ENCODE measurements around the gene MFSD11.

Gene MFSD11

DNA sequence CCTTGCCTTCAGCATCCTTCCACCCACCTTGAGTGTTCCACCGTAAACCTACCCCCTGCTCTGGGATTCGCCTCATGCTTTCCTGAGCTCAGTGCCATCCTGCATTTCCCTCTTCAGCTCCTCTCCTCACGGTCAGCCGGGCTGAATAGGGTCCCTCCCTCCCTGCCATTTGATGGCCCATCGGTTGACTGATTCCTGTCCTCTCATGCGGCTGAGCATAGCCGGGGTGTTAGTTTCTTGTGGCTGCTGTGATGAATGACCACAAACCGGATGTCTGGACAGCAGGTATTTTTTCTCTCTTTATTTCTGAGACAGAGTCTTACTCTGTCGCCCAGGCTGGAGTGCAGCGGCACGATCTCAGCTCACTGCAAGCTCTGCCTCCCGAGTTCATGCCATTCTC, 86.2 kb downstream of the MFSD11 start:
- Histone ChIP-seq H3F3A (ENCODE audit: low read depth) (no peaks in the 10 kb centered on the region), H3K4me3 (ENCODE audit: low read length, poor library complexity, severe bottlenecking) (no peak overlapping the region), H3K27me3 (ENCODE audit: insufficient read depth, low read length, poor library complexity, severe bottlenecking) (no peaks in the 10 kb centered on the region), H3K36me3 (ENCODE audit: insufficient read depth, low read length) (no peaks in the 10 kb centered on the region), H3K4me2 (ENCODE audit: low read depth, low read length, poor library complexity, severe bottlenecking) (no peak overlapping the region), H3K79me2 (ENCODE audit: insufficient read depth, low read length) (no peaks in the 10 kb centered on the region), H3K9me2 (replicated peaks; ENCODE audit: low read depth, low read length) (no peaks in the 10 kb centered on the region), H2AFZ (ENCODE audit: low read length) (no peak overlapping the region), H3K4me1 (ENCODE audit: insufficient read depth, low read length, poor library complexity, severe bottlenecking) (peaks cover 10% of the 10 kb centered on the region), H3K9me3 (ENCODE audit: insufficient read depth, low read depth, low read length) (no peaks in the 10 kb centered on the region), H4K20me1 (ENCODE audit: insufficient read depth, low read length, poor library complexity, severe bottlenecking) (no peaks in the 10 kb centered on the region), H3K9ac (ENCODE audit: low read depth, low read length, poor library complexity, severe bottlenecking) (no peak overlapping the region)
- TF ChIP-seq EZH2phosphoT487 (IDR thresholded peaks at IDR 0.05; ENCODE audit: borderline replicate concordance) (no peak), CTCF (conservative IDR thresholded peaks at IDR 0.05; ENCODE audit: low read length) (no peak)

DNA sequence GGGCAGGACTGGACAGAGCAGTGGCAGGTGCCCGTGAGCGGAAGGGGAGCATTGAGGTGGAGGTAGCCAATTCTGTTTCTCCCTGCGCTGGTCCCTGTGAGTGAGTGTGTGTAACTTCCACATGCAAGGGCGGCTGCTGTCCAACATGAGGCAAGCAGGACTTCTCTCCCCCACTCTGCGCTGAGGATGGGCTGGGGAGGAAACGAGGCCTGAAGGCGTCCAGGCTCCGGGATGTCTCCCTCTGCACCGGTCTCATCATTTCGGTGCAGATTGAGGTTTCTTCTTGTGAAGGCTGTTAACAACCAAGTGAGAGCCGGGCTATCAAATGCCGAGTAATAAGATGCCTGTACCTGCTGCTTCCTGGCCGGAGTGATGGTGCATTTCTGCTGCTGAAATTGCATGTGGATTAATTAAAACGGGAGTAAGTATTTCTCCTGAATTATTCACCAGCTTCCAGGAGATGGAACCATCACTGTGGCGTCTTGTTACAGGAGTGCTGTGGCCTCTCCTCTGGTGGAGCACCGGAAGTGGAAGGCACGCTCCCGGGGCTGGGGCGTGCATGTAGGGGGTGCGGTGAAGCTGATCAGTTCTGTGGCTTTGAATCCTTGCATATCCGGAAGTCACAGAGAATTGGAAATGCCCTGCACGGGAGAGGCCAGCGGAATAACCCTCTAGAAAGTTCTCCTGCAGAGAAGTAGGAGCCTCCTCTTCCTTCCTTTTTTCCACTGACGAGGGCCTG, 88.6 kb downstream of the MFSD11 start:
- H3F3A ChIP-seq (ENCODE audit: low read depth), result no peaks in the 10 kb centered on the region
- no peak overlapping the region for H3K4me3 ChIP-seq (ENCODE audit: low read length, poor library complexity, severe bottlenecking)
- H2AFZ ChIP-seq (ENCODE audit: low read length), result no peak overlapping the region
- no peak overlapping the region for H3K9ac ChIP-seq (ENCODE audit: low read depth, low read length, poor library complexity, severe bottlenecking)
- peaks cover 6% of the 10 kb centered on the region for H3K4me1 ChIP-seq (ENCODE audit: insufficient read depth, low read length, poor library complexity, severe bottlenecking)
- H3K4me2 ChIP-seq (ENCODE audit: low read depth, low read length, poor library complexity, severe bottlenecking), result no peak overlapping the region
- H3K9me3 ChIP-seq (ENCODE audit: insufficient read depth, low read depth, low read length), result no peaks in the 10 kb centered on the region
- TF ChIP-seq CTCF (conservative IDR thresholded peaks at IDR 0.05; ENCODE audit: low read length) (no peak), EZH2phosphoT487 (IDR thresholded peaks at IDR 0.05; ENCODE audit: borderline replicate concordance) (no peak)
- H3K27me3 ChIP-seq (ENCODE audit: insufficient read depth, low read length, poor library complexity, severe bottlenecking), result no peaks in the 10 kb centered on the region
- H3K36me3 ChIP-seq (ENCODE audit: insufficient read depth, low read length), result no peaks in the 10 kb centered on the region
- no peaks in the 10 kb centered on the region for H3K79me2 ChIP-seq (ENCODE audit: insufficient read depth, low read length)
- H4K20me1 ChIP-seq (ENCODE audit: insufficient read depth, low read length, poor library complexity, severe bottlenecking), result no peaks in the 10 kb centered on the region
- no peaks in the 10 kb centered on the region for H3K9me2 ChIP-seq (replicated peaks; ENCODE audit: low read depth, low read length)

- H3K79me2 ChIP-seq (ENCODE audit: insufficient read depth, low read length), result no peaks in the 10 kb centered on the region
- H3K9ac ChIP-seq (ENCODE audit: low read depth, low read length, poor library complexity, severe bottlenecking), result no peak overlapping the region
- no peaks in the 10 kb centered on the region for H3K9me2 ChIP-seq (replicated peaks; ENCODE audit: low read depth, low read length)
- H2AFZ ChIP-seq (ENCODE audit: low read length), result no peak overlapping the region
- peaks cover 6% of the 10 kb centered on the region for H3K4me1 ChIP-seq (ENCODE audit: insufficient read depth, low read length, poor library complexity, severe bottlenecking)
- no peaks in the 10 kb centered on the region for H3K9me3 ChIP-seq (ENCODE audit: insufficient read depth, low read depth, low read length)
- H3K4me2 ChIP-seq (ENCODE audit: low read depth, low read length, poor library complexity, severe bottlenecking), result no peak overlapping the region
- H4K20me1 ChIP-seq (ENCODE audit: insufficient read depth, low read length, poor library complexity, severe bottlenecking), result no peaks in the 10 kb centered on the region
- H3K4me3 ChIP-seq (ENCODE audit: low read length, poor library complexity, severe bottlenecking), result no peak overlapping the region
- no peaks in the 10 kb centered on the region for H3K36me3 ChIP-seq (ENCODE audit: insufficient read depth, low read length)
- TF ChIP-seq EZH2phosphoT487 (IDR thresholded peaks at IDR 0.05; ENCODE audit: borderline replicate concordance), result no peak
- H3F3A ChIP-seq (ENCODE audit: low read depth), result no peaks in the 10 kb centered on the region
- no peaks in the 10 kb centered on the region for H3K27me3 ChIP-seq (ENCODE audit: insufficient read depth, low read length, poor library complexity, severe bottlenecking)
These were observed 89.8 kb downstream of the MFSD11 start for GRCh38 chr17:76827736-76828135.

Data from Loucy (cell line).